ENCODE measurements around the gene RNF220. TPM values are rescaled to one million over a fixed set of nuclear protein-coding genes. Genes with fewer than 3 reads are reported as not detected.

The RNF220 gene
- total RNA-seq, 1 donor from 2014 or later, result 84.4 TPM

DNA sequence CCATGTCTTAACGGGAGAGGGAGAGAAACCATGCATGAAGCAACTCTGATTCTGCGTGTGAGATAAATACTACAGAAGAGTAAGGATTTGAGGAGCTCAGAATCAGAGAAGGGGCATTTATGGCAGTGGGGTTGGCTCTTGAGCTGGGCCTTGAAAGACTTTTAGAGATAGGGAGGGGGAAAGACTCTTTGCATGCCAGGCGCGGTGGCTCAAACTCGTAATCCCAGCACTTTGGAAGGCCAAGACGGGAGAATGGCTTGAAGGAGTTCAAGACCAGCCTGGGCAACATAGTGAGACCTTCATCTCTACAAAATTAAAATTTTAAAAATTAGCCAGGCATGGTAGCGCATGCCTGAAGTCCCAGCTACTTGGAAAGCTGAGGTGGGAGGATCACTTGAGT is 270.1 kb downstream of the RNF220 start:
- H3K9me3 Mint-ChIP-seq (ENCODE audit: unreplicated experiment), result no peaks in the 10 kb centered on the region
- H3K27ac Mint-ChIP-seq (ENCODE audit: unreplicated experiment), result peak overlapping the region; percentile 95

DNA sequence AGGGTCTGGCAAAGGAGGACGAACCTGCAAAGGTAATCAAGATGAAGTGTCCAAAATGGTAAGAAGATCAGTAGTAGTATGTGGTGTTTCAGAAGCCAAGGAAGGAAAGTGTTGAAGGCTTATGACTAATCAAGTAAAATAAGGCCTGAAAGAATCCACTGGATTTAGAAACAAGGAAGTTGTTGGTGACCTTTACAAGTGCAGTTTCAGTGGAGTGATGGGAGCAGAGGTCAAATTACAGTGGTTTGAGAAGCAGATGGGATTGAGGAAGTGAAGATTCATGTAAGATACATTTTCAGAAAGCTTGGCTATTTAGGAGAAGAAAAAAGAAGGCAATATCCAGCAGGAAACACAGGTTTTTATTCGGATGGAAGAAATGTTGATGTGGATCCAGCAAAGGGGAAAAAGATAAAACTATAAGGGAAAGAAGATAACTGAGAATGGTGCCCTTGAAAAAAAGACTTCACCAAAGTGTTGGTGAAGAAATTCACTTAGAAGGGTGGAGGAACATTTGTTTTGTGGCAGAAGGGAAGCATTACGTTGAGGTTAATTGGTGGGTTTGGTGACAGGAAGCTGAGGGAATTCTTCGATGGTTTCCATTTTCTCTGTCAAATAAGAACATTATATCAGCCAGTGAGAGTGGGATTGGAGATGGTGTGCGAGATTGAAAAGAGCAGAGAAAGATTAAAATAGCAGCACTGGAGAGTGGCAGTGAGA is 271.6 kb downstream of the RNF220 start:
- H3K36me3 Mint-ChIP-seq (ENCODE audit: unreplicated experiment), result peaks cover 6% of the 10 kb centered on the region
- no peak overlapping the region for H3K4me3 Mint-ChIP-seq (ENCODE audit: unreplicated experiment)
- H3K27me3 Mint-ChIP-seq (ENCODE audit: unreplicated experiment), result no peaks in the 10 kb centered on the region
- no peak overlapping the region for H3K27ac Mint-ChIP-seq (ENCODE audit: unreplicated experiment)
- no peak for DNase-seq (ENCODE audit: extremely low spot score, unreplicated experiment)
- H3K9me3 Mint-ChIP-seq (ENCODE audit: unreplicated experiment), result no peaks in the 10 kb centered on the region
- peaks cover 29% of the 10 kb centered on the region for H3K4me1 Mint-ChIP-seq (ENCODE audit: unreplicated experiment)
- TF ChIP-seq, protein P1, sequence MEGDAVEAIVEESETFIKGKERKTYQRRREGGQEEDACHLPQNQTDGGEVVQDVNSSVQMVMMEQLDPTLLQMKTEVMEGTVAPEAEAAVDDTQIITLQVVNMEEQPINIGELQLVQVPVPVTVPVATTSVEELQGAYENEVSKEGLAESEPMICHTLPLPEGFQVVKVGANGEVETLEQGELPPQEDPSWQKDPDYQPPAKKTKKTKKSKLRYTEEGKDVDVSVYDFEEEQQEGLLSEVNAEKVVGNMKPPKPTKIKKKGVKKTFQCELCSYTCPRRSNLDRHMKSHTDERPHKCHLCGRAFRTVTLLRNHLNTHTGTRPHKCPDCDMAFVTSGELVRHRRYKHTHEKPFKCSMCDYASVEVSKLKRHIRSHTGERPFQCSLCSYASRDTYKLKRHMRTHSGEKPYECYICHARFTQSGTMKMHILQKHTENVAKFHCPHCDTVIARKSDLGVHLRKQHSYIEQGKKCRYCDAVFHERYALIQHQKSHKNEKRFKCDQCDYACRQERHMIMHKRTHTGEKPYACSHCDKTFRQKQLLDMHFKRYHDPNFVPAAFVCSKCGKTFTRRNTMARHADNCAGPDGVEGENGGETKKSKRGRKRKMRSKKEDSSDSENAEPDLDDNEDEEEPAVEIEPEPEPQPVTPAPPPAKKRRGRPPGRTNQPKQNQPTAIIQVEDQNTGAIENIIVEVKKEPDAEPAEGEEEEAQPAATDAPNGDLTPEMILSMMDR (IDR thresholded peaks at IDR 0.05), result no peak

More for the DNA sequence above, 270.1 kb downstream of the RNF220 start:
- DNase-seq (ENCODE audit: extremely low spot score, unreplicated experiment), result no peak
- H3K4me1 Mint-ChIP-seq (ENCODE audit: unreplicated experiment), result peaks cover 29% of the 10 kb centered on the region
- no peaks in the 10 kb centered on the region for H3K27me3 Mint-ChIP-seq (ENCODE audit: unreplicated experiment)
- TF ChIP-seq, protein P1 (IDR thresholded peaks at IDR 0.05), result no peak
- peaks cover 6% of the 10 kb centered on the region for H3K36me3 Mint-ChIP-seq (ENCODE audit: unreplicated experiment)
- H3K4me3 Mint-ChIP-seq (ENCODE audit: unreplicated experiment), result peak overlapping the region; percentile 86

DNA sequence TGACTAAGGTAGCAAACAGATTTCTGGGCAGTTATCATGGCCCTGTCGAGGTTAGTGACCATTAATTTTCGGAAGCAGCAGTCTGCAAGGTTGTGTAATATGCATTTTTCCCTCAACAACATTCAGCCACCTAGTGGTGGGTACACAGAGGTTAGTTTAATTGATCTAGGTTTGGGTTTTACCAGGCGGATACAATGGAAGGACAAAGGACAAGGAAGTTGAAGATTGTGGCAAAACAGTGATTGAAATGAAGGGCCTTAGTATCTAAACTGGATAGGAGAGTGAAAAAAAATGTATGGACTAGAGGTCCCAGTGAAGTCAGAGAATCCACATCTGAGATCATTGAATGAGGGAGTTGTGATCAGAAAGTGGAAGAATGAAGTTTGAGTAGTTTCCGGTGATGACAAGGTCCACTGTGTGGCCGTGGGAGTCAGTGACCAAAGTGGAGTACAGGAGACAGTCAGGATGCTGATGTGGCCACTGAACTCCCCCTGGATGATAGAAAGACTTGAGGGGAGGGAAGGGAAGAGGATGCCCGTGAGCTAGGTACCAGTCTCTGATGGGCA is 272.2 kb downstream of the RNF220 start:
- Mint-ChIP-seq H3K27ac (ENCODE audit: unreplicated experiment) (no peak overlapping the region), H3K9me3 (ENCODE audit: unreplicated experiment) (no peaks in the 10 kb centered on the region), H3K4me1 (ENCODE audit: unreplicated experiment) (peaks cover 23% of the 10 kb centered on the region), H3K27me3 (ENCODE audit: unreplicated experiment) (no peaks in the 10 kb centered on the region), H3K4me3 (ENCODE audit: unreplicated experiment) (no peak overlapping the region), H3K36me3 (ENCODE audit: unreplicated experiment) (peaks cover 6% of the 10 kb centered on the region)
- TF ChIP-seq, protein P1 (IDR thresholded peaks at IDR 0.05), result peak; percentile 50
- DNase-seq (ENCODE audit: extremely low spot score, unreplicated experiment), result no peak

DNA sequence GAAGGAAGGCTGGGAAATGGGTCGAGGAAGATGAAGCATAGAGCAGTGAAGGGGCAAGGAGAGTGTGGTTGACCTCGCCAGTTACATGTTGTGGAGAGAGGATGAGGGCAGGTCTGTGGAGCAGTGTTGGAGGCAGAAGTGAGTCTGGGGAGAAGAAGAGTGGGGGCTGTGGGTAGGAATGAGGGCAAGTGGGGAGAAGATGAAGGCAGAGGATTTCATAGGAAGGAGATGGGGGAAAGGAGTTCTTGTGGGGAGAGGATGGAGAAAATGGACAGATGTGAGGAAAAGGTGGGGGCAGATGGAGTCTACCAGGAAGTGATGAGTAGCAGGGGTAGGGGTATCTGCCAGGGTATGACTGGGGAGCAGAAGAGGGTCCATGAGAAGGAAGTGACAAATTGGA is 273.1 kb downstream of the RNF220 start:
- Mint-ChIP-seq H3K27ac (ENCODE audit: unreplicated experiment) (no peak overlapping the region), H3K36me3 (ENCODE audit: unreplicated experiment) (peaks cover 6% of the 10 kb centered on the region), H3K27me3 (ENCODE audit: unreplicated experiment) (no peaks in the 10 kb centered on the region), H3K9me3 (ENCODE audit: unreplicated experiment) (no peaks in the 10 kb centered on the region), H3K4me1 (ENCODE audit: unreplicated experiment) (peaks cover 15% of the 10 kb centered on the region), H3K4me3 (ENCODE audit: unreplicated experiment) (no peak overlapping the region)
- DNase-seq (ENCODE audit: extremely low spot score, unreplicated experiment), result no peak
- TF ChIP-seq, protein P1 (IDR thresholded peaks at IDR 0.05), result no peak

DNA sequence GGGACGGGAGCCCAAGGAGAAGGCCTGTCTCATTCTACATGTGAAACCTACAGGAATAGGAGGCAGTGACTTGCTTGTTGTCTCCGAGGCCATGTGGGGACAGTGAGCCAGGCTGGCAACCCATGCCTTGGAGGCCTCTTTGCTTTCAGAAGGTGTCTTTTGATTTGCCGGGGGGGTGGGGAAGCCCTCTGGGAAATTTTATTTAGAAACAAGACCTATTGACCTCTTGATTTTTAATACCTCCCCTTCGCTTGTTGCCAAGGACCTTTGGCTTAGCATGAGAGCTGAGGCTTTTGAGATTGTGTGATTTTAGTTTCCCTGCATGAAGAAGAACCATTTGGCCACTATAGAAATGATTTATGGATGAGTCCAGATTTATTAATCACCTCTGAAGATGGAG is 273.6 kb downstream of the RNF220 start:
- H3K27ac Mint-ChIP-seq (ENCODE audit: unreplicated experiment), result no peak overlapping the region
- peaks cover 6% of the 10 kb centered on the region for H3K36me3 Mint-ChIP-seq (ENCODE audit: unreplicated experiment)
- no peak overlapping the region for H3K4me3 Mint-ChIP-seq (ENCODE audit: unreplicated experiment)
- H3K4me1 Mint-ChIP-seq (ENCODE audit: unreplicated experiment), result peaks cover 10% of the 10 kb centered on the region
- DNase-seq (ENCODE audit: extremely low spot score, unreplicated experiment), result no peak
- TF ChIP-seq, protein P1 (IDR thresholded peaks at IDR 0.05), result no peak
- H3K9me3 Mint-ChIP-seq (ENCODE audit: unreplicated experiment), result no peaks in the 10 kb centered on the region
- no peaks in the 10 kb centered on the region for H3K27me3 Mint-ChIP-seq (ENCODE audit: unreplicated experiment)

Data from osteocyte (in vitro differentiated cells).